HEK293 (cell line): ENCODE data around the gene ARV1.

Experiments
- BCL11B ChIP-seq: fragments of 450-650 bp; formaldehyde crosslinking; IDR thresholded peaks from 2 replicates; pipeline ENCODE4 v1.5.1; 2016; ENCODE audit warnings: low read depth, missing biosample characterization, missing genetic modification characterization
- EGR2 ChIP-seq: fragments of 450-650 bp; formaldehyde crosslinking; IDR thresholded peaks from 2 replicates; pipeline ENCODE4 v1.5.1; 2016; ENCODE audit warnings: low read depth, missing biosample characterization, missing genetic modification characterization
- FEZF1 ChIP-seq: fragments of 450-650 bp; formaldehyde crosslinking; IDR thresholded peaks from 2 replicates; pipeline ENCODE4 v1.5.1; 2016; ENCODE audit warnings: missing biosample characterization, missing genetic modification characterization
- HOXC10 ChIP-seq: sonication (generic); formaldehyde crosslinking; IDR thresholded peaks from 2 replicates; pipeline ENCODE4 v1.8.1; 2023; ENCODE audit warnings: mild to moderate bottlenecking, missing genetic modification reagents
- KLF8 ChIP-seq: fragments of 450-650 bp; formaldehyde crosslinking; IDR thresholded peaks from 2 replicates; pipeline ENCODE4 v1.5.1; 2016; ENCODE audit warnings: missing biosample characterization, missing genetic modification characterization
- MEIS1 ChIP-seq: sonication (generic); formaldehyde crosslinking; IDR thresholded peaks from 2 replicates; pipeline ENCODE4 v1.8.1; 2022; ENCODE audit warnings: missing genetic modification reagents, mild to moderate bottlenecking, borderline replicate concordance
- MYNN ChIP-seq: fragments of 450-650 bp; formaldehyde crosslinking; IDR thresholded peaks from 2 replicates; pipeline ENCODE4 v1.5.1; 2016; ENCODE audit warnings: missing biosample characterization, missing genetic modification characterization, borderline replicate concordance
- MZF1 ChIP-seq: fragments of 450-650 bp; formaldehyde crosslinking; IDR thresholded peaks from 2 replicates; pipeline ENCODE4 v1.5.1; 2017; ENCODE audit warnings: missing biosample characterization, missing genetic modification characterization, borderline replicate concordance
- OSR2 ChIP-seq: fragments of 450-650 bp; formaldehyde crosslinking; IDR thresholded peaks from 2 replicates; pipeline ENCODE4 v1.5.1; 2016; ENCODE audit warnings: missing biosample characterization, missing genetic modification characterization
- PRDM6 ChIP-seq: fragments of 450-650 bp; formaldehyde crosslinking; IDR thresholded peaks from 2 replicates; pipeline ENCODE4 v1.5.1; 2017; ENCODE audit warnings: missing biosample characterization, missing genetic modification characterization
- SP2 ChIP-seq: fragments of 450-650 bp; formaldehyde crosslinking; IDR thresholded peaks from 2 replicates; pipeline ENCODE4 v1.5.1; 2016; ENCODE audit warnings: missing biosample characterization, missing genetic modification characterization
- WT1 ChIP-seq: fragments of 450-650 bp; formaldehyde crosslinking; IDR thresholded peaks from 2 replicates; pipeline ENCODE4 v1.5.1; 2016; ENCODE audit warnings: missing biosample characterization, missing genetic modification characterization
- ZBTB1 ChIP-seq: fragments of 450-650 bp; formaldehyde crosslinking; IDR thresholded peaks from 2 replicates; pipeline ENCODE4 v1.5.1; 2016; ENCODE audit warnings: missing biosample characterization, missing genetic modification characterization
- ZBTB21 ChIP-seq: fragments of 450-650 bp; formaldehyde crosslinking; IDR thresholded peaks from 2 replicates; pipeline ENCODE4 v1.5.1; 2017; ENCODE audit warnings: missing biosample characterization, missing genetic modification characterization
- ZNF10 ChIP-seq: fragments of 450-650 bp; formaldehyde crosslinking; IDR thresholded peaks from 2 replicates; pipeline ENCODE4 v1.5.1; 2017; ENCODE audit warnings: missing biosample characterization, missing genetic modification characterization
- ZNF112 ChIP-seq: fragments of 450-650 bp; formaldehyde crosslinking; IDR thresholded peaks from 2 replicates; pipeline ENCODE4 v1.5.0; 2017; ENCODE audit warnings: missing biosample characterization, missing genetic modification characterization
- ZNF138 ChIP-seq: fragments of 450-650 bp; formaldehyde crosslinking; IDR thresholded peaks from 2 replicates; pipeline ENCODE4 v1.5.1; 2016; ENCODE audit warnings: missing biosample characterization, missing genetic modification characterization, borderline replicate concordance
- ZNF148 ChIP-seq: fragments of 450-650 bp; formaldehyde crosslinking; IDR thresholded peaks from 2 replicates; pipeline ENCODE4 v1.5.0; 2017; ENCODE audit warnings: missing biosample characterization, missing genetic modification characterization, borderline replicate concordance
- ZNF16 ChIP-seq: fragments of 450-650 bp; formaldehyde crosslinking; IDR thresholded peaks from 2 replicates; pipeline ENCODE4 v1.5.1; 2016; ENCODE audit warnings: low read depth, missing biosample characterization, missing genetic modification characterization
- ZNF223 ChIP-seq: fragments of 450-650 bp; formaldehyde crosslinking; IDR thresholded peaks from 2 replicates; pipeline ENCODE4 v1.5.1; 2016; ENCODE audit warnings: missing biosample characterization, missing genetic modification characterization
- ZNF23 ChIP-seq: fragments of 450-650 bp; formaldehyde crosslinking; IDR thresholded peaks from 2 replicates; pipeline ENCODE4 v1.5.1; 2016; ENCODE audit warnings: missing biosample characterization, missing genetic modification characterization, borderline replicate concordance
- ZNF24 ChIP-seq: fragments of 450-650 bp; formaldehyde crosslinking; IDR thresholded peaks from 2 replicates; pipeline ENCODE4 v1.5.1; 2016; ENCODE audit warnings: missing biosample characterization, missing genetic modification characterization
- ZNF311 ChIP-seq: fragments of 450-650 bp; formaldehyde crosslinking; IDR thresholded peaks from 2 replicates; pipeline ENCODE4 v1.5.1; 2017; ENCODE audit warnings: missing biosample characterization, missing genetic modification characterization, borderline replicate concordance
- ZNF549 ChIP-seq: fragments of 450-650 bp; IDR thresholded peaks from 2 replicates; pipeline ENCODE4 v1.5.1; 2018; ENCODE audit warnings: missing biosample characterization, missing genetic modification characterization, mild to moderate bottlenecking, inconsistent platforms, moderate library complexity
- ZNF558 ChIP-seq: fragments of 450-650 bp; formaldehyde crosslinking; IDR thresholded peaks from 2 replicates; pipeline ENCODE4 v1.5.1; 2016; ENCODE audit warnings: missing biosample characterization, missing genetic modification characterization
- ZNF629 ChIP-seq: fragments of 450-650 bp; formaldehyde crosslinking; IDR thresholded peaks from 2 replicates; pipeline ENCODE4 v1.5.1; 2017; ENCODE audit warnings: missing biosample characterization, missing genetic modification characterization
- ZNF645 ChIP-seq: fragments of 450-650 bp; formaldehyde crosslinking; IDR thresholded peaks from 2 replicates; pipeline ENCODE4; 2016; ENCODE audit warnings: missing biosample characterization, missing genetic modification characterization
- ZNF658 ChIP-seq: fragments of 450-650 bp; formaldehyde crosslinking; IDR thresholded peaks from 2 replicates; pipeline ENCODE4; 2016; ENCODE audit warnings: missing biosample characterization, missing genetic modification characterization
- ZNF660 ChIP-seq: fragments of 450-650 bp; IDR thresholded peaks from 2 replicates; pipeline ENCODE4 v1.5.1; 2018; ENCODE audit warnings: missing biosample characterization, mild to moderate bottlenecking, missing genetic modification characterization
- ZNF692 ChIP-seq: fragments of 450-650 bp; formaldehyde crosslinking; IDR thresholded peaks from 2 replicates; pipeline ENCODE4 v1.5.1; 2016; ENCODE audit warnings: missing biosample characterization, missing genetic modification characterization
- ZNF747 ChIP-seq: fragments of 450-650 bp; formaldehyde crosslinking; IDR thresholded peaks from 2 replicates; pipeline ENCODE4 v1.5.1; 2016; ENCODE audit warnings: missing biosample characterization, missing genetic modification characterization
- ZNF843 ChIP-seq: fragments of 450-650 bp; formaldehyde crosslinking; IDR thresholded peaks from 2 replicates; pipeline ENCODE4 v1.5.1; 2016; ENCODE audit warnings: missing biosample characterization, missing genetic modification characterization
- TF ChIP-seq, protein P1 (sequence below): fragments of 450-650 bp; formaldehyde crosslinking; IDR thresholded peaks from 2 replicates; pipeline ENCODE4 v1.5.1; 2016; ENCODE audit warnings: missing biosample characterization, missing genetic modification characterization
- TF ChIP-seq, protein P2 (sequence below): fragments of 450-650 bp; formaldehyde crosslinking; IDR thresholded peaks from 2 replicates; pipeline ENCODE4 v1.5.1; 2016; ENCODE audit warnings: missing biosample characterization, missing genetic modification characterization

ARV1 gene

DNA sequence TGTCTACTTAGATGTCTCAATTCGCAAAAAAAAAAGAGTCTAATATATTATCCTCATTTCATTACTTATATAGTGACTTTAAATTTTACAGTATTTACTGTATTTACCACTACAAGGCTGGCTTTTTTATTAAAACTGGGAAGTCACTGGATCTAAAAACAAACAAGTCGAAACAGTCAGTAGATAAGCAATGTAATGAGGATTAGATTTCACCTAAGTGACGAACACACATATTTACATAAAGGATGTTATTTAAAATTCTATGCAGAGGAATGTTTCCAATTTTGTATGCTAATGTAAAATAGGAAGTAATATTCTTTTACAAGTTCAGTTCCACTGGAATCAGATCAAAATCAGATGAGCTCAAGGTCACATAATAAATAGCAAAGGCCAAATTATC lies 28.5 kb upstream of the ARV1 start (continued):
- TF ChIP-seq, protein P1, sequence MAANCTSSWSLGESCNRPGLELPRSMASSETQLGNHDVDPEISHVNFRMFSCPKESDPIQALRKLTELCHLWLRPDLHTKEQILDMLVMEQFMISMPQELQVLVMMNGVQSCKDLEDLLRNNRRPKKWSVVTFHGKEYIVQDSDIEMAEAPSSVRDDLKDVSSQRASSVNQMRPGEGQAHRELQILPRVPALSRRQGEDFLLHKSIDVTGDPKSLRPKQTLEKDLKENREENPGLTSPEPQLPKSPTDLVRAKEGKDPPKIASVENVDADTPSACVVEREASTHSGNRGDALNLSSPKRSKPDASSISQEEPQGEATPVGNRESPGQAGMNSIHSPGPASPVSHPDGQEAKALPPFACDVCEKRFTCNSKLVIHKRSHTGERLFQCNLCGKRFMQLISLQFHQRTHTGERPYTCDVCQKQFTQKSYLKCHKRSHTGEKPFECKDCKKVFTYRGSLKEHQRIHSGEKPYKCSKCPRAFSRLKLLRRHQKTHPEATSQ = no peak
- TF ChIP-seq ZNF148 (tag by site-specific recombination) (no peak), ZNF692 (tag by site-specific recombination) (no peak), EGR2 (tag by site-specific recombination) (no peak), ZNF660 (tag by site-specific recombination) (no peak), ZNF311 (no peak), KLF8 (tag by site-specific recombination) (no peak), ZNF24 (no peak), ZNF223 (tag by site-specific recombination) (no peak), MZF1 (tag by site-specific recombination) (no peak), ZNF645 (no peak), ZNF747 (tag by site-specific recombination) (no peak), WT1 (0 out of 2 replicates have a peak, but pooled peaks have one; percentile 21), ZNF658 (tag by site-specific recombination) (no peak), SP2 (no peak), MYNN (no peak), FEZF1 (tag by site-specific recombination) (peak; percentile 75), ZBTB1 (tag by site-specific recombination) (no peak), ZBTB21 (tag by site-specific recombination) (no peak), ZNF112 (tag by site-specific recombination) (no peak), OSR2 (tag by site-specific recombination) (peak; percentile 41; the same call in 1 of the 2 replicates), ZNF843 (tag by site-specific recombination) (peak; percentile 67), ZNF10 (tag by site-specific recombination) (no peak), ZNF558 (tag by site-specific recombination) (no peak), ZNF16 (no peak), HOXC10 (CRISPR knock-in tag) (no peak), ZNF138 (tag by site-specific recombination) (no peak), MEIS1 (CRISPR knock-in tag) (no peak), PRDM6 (tag by site-specific recombination) (peak; percentile 80), ZNF629 (tag by site-specific recombination) (no peak), ZNF549 (tag by site-specific recombination) (no peak), BCL11B (no peak), ZNF23 (tag by site-specific recombination) (no peak)
- TF ChIP-seq, protein P2, sequence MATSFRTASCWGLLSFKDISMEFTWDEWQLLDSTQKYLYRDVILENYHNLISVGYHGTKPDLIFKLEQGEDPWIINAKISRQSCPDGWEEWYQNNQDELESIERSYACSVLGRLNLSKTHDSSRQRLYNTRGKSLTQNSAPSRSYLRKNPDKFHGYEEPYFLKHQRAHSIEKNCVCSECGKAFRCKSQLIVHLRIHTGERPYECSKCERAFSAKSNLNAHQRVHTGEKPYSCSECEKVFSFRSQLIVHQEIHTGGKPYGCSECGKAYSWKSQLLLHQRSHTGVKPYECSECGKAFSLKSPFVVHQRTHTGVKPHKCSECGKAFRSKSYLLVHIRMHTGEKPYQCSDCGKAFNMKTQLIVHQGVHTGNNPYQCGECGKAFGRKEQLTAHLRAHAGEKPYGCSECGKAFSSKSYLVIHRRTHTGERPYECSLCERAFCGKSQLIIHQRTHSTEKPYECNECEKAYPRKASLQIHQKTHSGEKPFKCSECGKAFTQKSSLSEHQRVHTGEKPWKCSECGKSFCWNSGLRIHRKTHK = no peak
